COR-L47 (cell line): ENCODE data around the gene ZNF652.
"Not testable (repeated sequence)": the region's sequence is repeated elsewhere in the genome, so short reads cannot be mapped to it uniquely, and the experiment has no call there.

ENCODE experiments used
- DNase-seq: peaks from one replicate; lab custom pipeline; 2025; lab: John Stamatoyannopoulos, UW

The ZNF652 gene

DNA sequence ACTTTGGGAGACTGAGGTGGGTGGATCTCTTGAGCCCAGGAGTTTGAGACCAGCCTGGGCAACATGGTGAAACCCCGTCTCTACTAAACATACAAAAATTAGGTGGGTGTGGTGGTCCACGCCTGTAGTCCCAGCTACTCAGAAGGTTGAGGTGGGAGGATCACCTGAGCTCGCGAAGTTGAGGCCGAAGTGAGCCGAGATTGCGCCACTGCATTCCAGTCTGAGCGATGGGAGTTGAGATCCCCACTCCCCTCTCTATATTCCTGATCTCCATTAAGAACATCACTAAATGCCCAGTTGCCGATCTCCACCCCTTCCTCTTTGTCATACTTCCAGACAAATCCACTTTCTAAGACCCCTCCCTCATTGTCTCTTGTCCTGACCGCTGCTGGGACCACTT is 24.3 kb upstream of the ZNF652 start:
- no peak for DNase-seq

DNA sequence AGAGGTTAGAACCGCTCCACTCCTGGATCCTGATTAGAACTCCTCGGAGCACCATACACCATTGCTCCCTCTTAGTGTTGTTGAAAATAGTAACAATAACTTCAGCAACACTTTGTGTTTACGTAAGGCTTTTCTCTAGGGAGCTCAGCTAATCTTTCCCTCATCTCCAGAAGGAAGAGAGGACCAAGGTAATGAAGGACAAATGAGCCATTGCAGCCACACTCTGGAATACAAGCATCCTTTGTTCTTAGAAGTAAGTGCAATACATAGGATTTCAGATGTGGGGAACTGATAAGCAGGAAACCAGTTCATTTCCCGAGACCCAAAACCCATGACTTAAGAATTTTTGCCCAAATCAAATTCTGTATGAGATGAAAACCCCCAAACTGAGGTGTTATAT is 22.9 kb upstream of the ZNF652 start:
- no peak for DNase-seq

DNA sequence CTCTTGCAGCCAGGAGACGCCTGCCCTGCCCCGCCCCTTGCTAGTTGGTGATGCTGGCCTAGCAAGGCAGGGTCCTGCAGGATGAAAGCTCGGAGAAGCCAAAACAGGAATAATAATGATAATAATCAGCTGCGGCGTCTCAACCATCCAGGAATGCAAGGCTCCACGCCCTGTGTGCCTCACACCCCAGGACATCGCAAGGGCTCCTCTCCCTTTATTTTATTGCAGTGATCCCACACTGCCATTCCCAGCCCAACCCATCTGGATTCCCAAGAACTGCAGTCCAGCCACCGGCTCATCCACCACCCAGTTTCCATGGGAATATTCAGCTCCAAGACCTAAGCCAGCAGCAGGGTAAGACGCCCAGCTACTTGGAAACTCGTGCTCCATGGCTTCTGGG is 21.0 kb upstream of the ZNF652 start:
- no peak for DNase-seq

DNA sequence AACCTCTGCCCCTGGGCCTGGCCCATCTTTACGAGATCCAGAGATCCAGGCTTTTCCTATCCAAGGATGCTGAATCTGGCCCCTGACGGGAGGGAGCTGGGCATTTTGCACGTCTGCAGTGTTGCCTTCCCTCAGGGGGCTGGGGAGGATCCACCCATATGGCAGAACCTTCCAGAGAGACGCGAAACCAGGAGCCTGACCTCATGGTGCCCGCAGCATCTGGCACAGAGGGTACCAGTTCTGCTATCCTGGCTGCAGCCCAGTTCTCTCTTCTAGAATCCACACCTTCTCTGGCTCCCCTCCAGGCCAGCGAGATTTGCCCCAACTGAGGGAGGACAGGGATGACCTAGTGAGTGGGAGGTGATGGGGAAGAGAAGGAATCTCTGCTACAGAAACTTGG is 20.5 kb upstream of the ZNF652 start:
- no peak for DNase-seq

DNA sequence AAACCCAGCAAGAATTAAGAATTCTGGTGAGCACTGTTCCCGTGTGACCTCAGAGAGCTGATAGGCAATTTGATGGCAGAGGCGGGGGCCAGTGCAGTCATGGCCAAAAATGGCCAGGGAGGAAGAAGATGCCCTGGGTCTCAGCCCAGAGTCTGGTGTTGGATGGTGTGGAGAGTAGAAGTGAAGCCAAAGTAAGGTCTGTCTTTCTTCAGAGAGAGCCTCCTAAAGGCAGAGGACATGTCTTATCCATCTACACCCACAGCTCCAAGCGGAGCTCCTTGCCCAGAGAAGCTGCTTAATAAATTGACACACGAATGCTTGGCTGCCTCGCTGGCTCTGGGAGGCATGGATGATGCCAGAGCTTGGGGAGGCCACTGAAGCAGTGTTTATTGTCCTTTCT is 19.7 kb upstream of the ZNF652 start:
- no peak for DNase-seq

DNA sequence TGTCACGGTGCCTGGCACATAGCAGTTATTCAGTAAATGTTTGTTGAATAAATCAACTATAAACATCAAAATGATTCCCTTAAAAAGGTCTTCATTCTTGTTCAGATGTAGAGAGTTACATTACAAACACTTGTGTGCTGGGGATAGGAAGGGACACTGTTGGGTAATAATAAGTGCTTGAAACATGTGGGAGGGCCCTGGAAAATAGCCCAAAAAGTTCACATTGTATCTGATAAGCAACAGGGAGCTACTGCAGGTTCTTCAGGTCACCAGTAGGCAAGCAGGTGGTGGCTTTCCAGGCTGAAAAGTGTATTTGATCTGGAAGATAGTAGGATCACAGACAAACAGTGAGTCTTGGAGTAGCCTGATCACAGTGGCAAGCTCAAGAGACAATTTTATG is 19.0 kb upstream of the ZNF652 start:
- no peak for DNase-seq

DNA sequence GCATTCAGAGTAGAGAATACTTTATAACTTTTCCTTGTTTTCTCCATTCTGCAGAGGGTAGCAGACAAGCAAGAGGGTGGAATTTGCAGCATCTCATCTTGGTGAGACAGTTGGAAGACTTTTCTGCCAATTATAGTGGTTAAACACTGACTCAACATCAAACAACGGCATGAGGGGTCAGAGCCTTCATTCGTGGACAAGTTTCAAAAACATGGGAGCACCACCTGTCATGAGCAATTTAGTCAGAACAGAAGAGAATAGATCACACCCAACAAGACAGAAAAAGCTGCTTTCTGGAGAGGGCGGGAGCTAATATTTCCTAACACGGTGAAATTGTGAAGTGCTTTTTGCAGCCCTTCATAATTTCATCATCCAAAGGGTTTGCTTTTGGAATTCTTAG is 17.9 kb upstream of the ZNF652 start:
- DNase-seq, result no peak

DNA sequence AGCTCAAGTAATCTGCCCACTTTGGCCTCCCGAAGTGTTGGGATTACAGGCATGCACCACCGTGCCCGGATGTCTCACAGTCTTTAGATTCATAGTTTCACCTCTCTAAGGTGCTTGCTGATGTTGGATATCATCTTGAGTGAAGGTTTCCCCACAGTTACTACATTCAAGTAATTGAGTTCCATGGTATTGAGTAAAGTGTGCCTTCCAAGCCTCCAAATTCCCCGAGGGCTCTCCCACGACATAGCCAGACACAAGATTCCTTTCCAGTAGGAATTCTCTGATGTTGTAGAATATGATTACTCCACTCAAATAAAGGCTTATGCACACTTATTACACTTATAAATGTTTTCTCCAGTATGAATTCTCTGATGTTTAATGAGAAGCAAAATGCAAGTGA is 16.3 kb upstream of the ZNF652 start:
- DNase-seq, result no peak

DNA sequence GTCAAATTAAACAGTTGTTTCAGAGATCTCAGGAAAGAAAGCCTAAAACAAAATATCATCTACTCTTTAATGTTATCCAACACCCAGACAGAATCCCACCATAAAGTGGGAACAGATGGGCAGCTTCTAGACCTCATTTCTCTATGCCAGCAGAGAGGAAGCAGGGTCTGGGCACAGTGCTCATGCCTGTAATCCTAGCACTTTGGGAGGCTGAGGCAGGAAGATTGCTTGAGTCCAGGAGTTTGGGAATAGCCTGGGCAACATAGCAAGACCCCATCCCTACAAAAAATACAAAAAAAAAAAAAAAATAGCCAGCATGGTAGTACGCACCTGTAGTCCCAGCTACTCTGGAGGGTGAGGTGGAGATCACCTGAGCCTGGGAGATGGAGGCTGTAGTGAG is 13.5 kb upstream of the ZNF652 start:
- DNase-seq, result no peak

DNA sequence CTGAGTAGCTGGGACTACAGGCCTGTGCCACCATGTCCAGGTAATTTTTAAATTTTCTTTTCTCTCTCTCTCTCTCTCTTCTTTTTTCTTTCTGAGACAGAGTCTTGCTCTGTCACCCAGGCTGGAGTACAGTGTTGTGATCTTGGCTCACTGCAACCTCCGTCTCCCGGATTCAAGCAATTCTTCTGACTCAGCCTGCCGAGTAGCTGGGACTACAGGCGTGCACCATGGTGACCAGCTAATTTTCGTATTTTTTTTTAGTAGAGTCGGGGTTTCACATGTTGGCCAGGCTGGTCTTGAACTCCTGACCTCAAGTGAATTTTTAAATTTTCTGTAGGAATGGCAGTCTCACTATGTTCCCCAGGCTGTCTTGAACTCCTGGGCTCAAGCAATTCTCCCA is 11.1 kb upstream of the ZNF652 start:
- DNase-seq, result no peak

DNA sequence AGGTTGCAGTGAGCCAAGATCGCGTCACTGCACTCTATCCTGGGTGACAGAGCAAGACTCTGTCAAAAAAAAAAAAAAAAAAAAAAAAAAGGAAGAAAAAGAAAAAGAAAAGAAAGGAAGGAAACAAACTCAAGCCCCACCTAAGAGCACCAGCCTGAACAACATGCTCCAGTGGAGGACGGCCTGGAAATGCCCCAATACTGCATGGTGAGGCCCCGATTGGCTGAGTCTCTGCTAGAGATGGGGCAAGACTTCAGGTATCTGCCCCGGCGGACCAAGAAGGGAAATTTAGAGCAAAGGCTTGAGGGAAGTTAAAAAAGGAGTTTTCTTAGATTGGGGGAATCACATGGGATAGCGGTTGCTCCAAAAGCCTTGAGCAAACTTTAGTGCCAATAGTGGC is 10.4 kb upstream of the ZNF652 start:
- no peak for DNase-seq

DNA sequence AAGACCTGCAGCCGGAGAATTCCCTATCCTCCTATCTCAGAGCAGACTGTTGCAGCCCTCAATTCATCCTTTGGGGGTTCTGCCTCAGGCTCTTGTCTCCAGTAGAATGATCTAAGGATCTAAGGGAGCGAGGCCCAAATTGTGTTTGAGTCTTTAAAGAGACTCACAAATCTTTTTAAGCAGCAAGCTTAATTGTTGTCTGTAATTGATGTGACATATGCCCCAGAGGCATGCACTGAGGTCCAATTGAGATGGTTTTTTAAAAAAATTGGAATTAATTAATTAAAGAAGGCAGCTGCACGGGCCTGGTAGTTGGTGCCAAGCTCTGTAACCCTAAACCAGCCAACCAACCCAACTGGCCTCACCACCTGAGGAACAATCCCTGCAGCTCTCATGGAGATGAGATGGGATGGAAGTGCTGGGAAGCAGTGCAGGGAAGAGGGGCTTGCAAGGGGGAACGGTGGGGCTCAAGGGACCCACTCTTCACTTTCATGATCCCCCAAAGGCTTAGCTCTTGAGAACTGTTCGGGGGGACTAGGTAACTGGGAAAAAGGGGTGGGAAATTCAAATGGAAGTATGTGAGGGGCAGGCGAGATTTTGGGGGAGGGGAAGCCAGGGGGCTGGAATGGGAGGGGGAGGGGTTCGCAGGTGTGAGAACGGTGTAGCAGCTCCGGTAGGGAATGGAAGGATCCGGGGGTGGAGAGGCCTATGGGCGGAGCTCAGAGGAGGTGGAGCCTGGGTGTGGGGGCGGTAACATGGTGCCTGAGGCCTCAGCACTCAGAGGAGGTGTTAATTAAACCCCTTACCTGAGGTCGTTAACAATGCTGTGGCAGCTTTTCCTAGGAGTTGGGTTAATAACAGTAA is 9.2 kb upstream of the ZNF652 start:
- no peak for DNase-seq

DNA sequence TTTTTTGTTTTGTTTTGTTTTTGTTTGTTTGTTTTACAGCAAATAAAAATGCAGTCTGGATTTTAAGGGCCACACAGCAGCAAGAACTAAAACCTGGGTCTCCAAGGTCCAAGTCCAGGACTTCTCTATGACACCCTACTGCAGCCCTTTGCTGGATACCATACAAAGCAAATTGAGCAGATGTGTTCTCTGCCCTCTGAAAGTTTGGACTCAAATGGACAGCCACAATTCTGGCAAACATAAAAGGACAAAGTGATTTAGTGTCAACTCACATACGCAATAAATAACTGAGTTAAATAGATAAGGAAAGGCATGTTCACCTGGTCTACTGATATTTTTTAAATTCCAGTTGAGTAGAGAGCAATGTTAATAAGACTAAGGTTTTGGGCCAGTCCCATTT is 7.7 kb upstream of the ZNF652 start:
- no peak for DNase-seq

DNA sequence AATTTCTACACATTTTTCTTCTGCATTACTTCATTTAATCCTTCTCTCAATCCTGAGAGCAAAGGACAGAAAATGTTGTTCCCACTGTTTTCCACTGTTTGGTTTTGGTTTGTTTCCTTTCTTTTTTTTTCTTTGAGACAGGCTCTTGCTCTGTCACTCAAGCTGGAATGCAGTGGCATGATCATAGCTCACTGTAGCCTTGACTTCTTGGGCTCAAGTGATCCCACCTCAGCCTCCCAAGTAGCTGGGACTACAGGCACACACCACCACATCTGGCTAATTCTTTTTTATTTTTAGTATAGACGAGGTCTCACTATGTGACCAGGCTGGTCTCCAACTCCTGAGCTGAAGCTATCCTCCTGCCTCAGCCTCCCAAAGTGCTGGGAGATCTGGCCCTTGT is 7.0 kb upstream of the ZNF652 start:
- no peak for DNase-seq

DNA sequence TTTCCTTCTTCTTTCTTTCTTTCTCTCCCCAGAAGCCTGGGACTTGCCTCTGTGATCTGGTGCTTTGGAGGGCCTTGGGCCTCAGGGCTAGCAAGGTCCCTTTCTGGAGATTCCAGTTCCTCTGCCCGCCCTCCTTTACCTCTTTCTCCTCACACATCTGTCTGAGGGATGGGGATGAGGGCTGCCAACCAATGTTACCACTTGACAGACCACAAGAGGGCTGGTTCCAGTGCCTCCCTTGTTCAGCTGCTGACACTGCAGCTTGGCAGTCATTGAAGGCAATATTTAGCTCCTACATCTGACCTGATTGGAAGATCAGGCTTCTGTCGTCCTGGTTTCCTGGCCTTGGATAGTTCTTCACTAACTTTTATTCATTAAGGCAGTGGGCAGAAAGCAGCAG is 3.6 kb upstream of the ZNF652 start:
- peak; percentile 14 for DNase-seq

DNA sequence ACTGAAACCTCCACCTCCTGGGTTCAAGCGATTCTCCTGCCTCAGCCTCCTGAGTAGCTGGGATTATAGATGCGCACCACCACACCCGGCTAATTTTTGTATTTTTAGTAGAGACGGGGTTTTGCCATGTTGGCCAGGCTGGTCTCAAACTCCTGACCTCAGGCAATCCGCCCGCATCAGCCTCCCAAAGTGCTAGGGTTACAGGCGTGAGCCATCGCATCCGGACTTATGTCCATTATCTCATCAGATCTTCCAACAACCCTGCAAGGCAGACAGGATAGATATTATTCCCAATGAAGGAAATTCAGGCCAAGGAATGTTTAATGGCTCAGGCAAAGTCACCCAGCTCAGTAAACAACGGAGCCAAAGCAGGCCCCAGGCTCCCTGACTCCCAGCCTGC is 3.1 kb upstream of the ZNF652 start:
- DNase-seq, result not testable (repeated sequence)

DNA sequence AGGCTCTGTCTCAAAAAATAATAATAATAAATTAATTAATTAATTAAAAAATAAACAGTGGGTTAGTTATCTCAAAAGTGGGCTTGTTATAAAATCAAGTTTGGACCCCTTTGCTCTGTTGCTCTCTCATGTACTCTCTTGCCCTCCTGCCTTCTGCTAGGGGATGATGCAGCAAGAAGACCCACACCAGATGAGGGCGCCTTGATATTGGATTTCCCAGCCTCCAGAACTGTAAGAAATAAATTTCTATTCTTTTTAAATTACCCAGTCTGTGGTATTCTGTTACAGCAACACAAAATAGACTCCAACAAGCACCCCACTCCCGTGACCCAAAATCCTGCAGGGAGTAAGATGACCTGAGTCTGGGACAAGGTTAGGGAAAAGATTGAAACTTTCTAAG is 2.1 kb upstream of the ZNF652 start:
- no peak for DNase-seq

DNA sequence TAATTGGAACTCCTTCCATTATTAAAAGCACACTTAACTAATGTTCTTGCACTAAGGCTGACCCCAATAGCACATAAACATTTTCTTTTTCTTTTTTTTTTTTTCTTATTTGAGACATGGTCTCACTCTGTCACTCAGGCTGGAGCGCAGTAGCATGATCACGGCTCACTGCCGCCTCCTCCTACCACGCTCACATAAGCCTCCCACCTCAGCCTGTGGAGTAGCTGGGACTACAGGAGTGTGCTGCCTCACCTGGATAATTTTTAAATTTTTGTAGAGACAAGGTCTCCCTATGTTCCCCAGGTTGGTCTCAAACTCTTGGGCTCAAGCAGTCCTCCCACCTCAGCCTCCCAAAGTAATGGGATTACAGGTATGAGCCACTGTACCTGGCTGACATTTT is 1.2 kb upstream of the ZNF652 start:
- DNase-seq, result no peak

DNA sequence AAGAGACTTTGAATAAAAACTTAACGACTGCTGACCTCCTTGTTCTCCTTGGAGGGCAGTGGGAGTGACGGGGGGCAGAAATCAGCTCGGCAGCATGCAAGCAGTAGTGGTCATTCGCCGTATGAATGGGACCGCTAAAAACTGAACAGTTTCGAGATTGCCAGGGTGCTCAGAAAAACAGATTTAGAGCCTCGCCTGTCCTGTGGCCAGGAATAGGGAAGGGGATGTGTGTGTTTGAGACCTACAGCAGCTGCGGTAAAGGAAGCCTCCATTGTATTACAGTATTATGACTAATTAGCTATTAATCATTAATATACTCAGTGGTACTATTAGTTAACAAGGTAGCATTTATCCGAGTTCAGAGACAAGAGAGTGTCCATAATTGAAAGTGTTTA is 670 bp upstream of the ZNF652 start:
- no peak for DNase-seq

DNA sequence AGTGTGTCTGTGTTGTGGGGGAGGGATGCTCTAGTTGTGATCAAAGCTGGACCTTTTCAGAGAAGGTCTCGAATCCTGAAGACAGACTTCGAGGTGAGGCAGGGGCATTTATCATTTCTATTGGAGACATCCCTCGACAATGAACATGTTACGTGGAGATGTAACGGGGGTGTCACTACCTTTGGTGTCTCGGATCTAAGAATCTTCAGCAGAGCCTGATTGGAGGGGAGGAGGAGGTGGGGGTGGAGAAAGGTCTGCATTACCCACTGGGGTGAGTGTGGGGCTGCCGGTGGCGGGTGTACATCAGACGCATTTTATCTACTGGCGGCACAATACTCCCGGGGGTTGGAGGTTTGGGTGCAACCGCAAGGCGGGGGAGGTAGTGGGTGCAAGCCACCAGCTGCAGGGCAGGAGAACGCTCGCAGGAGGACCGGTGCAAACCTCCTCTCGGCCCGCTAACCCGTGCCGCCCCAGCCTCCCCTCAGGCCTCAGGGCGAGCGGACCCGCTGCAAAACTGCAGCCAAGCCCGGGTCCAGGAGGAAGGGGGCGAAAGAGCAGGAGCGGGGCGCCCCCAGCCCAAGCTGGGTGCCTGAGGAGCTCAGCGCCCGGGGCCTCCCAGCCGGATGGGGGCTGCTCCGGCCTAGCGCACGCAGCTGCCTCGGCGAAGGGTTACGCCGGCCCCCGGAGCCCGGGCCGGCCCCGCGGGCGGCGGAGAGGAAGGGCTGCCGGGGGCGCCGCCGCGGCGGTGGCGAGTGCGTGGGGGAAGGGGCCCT is 735 bp downstream of the ZNF652 start:
- peak; percentile 63 for DNase-seq

DNA sequence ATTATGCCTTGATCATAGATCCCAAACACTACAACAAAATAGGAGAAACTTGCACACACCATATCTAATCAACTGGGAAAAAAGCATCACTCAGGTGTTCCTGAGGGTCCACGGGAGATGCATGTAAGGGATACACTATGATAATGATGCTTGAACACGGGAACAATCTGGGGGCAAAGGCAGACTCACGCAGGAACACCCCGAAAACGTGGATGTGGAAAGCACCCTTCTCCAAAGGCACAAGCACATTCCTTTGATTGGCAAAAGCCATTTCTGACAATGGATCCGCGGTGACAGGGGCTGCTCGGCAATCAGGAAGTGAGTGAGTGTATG is 1.3 kb downstream of the ZNF652 start:
- DNase-seq, result no peak

DNA sequence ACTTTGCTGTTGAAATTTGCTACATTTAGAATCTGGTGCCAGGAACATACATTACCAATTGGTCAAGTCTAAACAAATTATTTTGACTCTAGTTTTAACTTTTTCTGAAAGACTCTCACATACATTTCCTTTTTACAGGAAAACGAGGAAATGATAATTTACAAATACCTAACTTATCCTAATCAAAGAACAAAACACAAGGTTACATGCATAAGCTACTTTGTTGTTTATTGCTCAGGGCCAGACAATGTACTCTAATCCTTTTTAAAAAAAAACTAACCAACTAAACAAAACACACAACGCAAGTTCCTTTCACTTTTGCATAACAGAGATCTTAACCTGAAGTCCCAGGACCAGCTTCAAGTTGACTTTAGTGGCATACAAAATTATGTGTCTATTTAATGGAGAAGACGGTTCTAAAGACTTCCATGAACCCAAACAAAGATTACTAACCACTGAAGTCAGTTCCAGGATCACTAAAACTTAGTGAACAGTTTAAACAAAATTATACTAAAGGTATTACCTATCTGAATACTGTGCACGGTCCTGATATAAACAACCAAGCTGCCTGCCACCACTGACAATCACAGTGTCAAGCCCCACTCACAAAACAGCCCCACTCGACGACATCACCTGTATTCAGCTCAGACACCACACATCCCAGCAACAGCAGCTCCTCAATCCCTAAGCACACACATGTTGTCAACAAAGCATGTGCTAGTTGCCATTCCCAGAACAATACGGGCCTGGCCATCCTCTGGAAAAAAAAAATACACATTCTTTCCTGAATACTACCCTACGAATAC is 1.9 kb downstream of the ZNF652 start:
- no peak for DNase-seq
